Liver (tissue), 9 donors: Measurements from ENCODE around the gene ANK3. TPM values are rescaled to one million over a fixed set of nuclear protein-coding genes. Genes with fewer than 3 reads are reported as not detected.

Experiments
- DNase-seq: peaks from one replicate; pipeline ENCODE4 v3.0.0-alpha.2; 2017; ENCODE audit warnings: low spot score
- H3K27ac ChIP-seq, 2 donors: one replicate each; pipeline ENCODE4 v1.7.0; 2013; ENCODE audit warnings: inconsistent platforms in 2 of 2, low read length in 2 of 2, control low read depth in 1 of 2, low read depth in 1 of 2, mild to moderate bottlenecking in 1 of 2
- H3K27me3 ChIP-seq, 4 donors: one replicate each; pipeline versions ENCODE4 v1.6.1 to v1.7.0; 2013; ENCODE audit warnings: low read length in 3 of 4, inconsistent platforms in 1 of 4, mild to moderate bottlenecking in 1 of 4, moderate library complexity in 1 of 4; ENCODE audit not compliant: control insufficient read depth in 4 of 4, insufficient read depth in 4 of 4
- H3K36me3 ChIP-seq, 4 donors: one replicate each; pipeline versions ENCODE4 v1.6.1 to v1.7.0; 2013; ENCODE audit warnings: low read length in 3 of 4, mild to moderate bottlenecking in 3 of 4, low read depth in 1 of 4, moderate library complexity in 1 of 4; ENCODE audit not compliant: control insufficient read depth in 4 of 4, insufficient read depth in 3 of 4
- H3K4me1 ChIP-seq, 4 donors: one replicate each; pipeline versions ENCODE4 v1.6.1 to v1.7.0; 2013; ENCODE audit warnings: low read length in 3 of 4, mild to moderate bottlenecking in 3 of 4, moderate library complexity in 1 of 4; ENCODE audit not compliant: control insufficient read depth in 4 of 4, insufficient read depth in 4 of 4
- H3K4me3 ChIP-seq, 3 donors: one replicate each; pipeline versions ENCODE4 v1.6.1 to v1.7.0; 2013; ENCODE audit warnings: low read length in 3 of 3, control low read depth in 1 of 3, low read depth in 1 of 3, mild to moderate bottlenecking in 1 of 3
- H3K9ac ChIP-seq, 2 donors: one replicate each; pipeline ENCODE4 v1.7.0; 2013; ENCODE audit warnings: low read length in 2 of 2, mild to moderate bottlenecking in 2 of 2, moderate library complexity in 2 of 2, control low read depth in 1 of 2, low read depth in 1 of 2
- H3K9me3 ChIP-seq, 4 donors: one replicate each; pipeline versions ENCODE4 v1.6.1 to v1.7.0; 2013; ENCODE audit warnings: low read length in 3 of 4; ENCODE audit not compliant: control insufficient read depth in 4 of 4
- CTCF ChIP-seq: fragments of 150-350 bp; IDR thresholded peaks from 2 replicates; pipeline ENCODE4 v1.5.1; 2017; ENCODE audit warnings: improper control_type of control experiment, low read depth, low read length; ENCODE audit not compliant: missing input control
- EGR1 ChIP-seq, 2 donors: IDR thresholded peaks; 2 replicates each; pipeline ENCODE4 v1.6.1; 2016 to 2018; ENCODE audit warnings: antibody characterized with exemption in 2 of 2, low read depth in 2 of 2
- FOXA2 ChIP-seq: IDR thresholded peaks from 2 replicates; pipeline ENCODE4 v1.6.1; 2016; ENCODE audit warnings: antibody characterized with exemption
- HNF4A ChIP-seq, 2 donors: conservative IDR thresholded peaks; 2 replicates each; pipeline ENCODE4 v1.6.1; 2016; ENCODE audit warnings: antibody characterized with exemption in 2 of 2, mild to moderate bottlenecking in 2 of 2
- HNF4G ChIP-seq: IDR thresholded peaks from 2 replicates; pipeline ENCODE4 v1.6.1; 2016; ENCODE audit warnings: antibody characterized with exemption
- NR2F2 ChIP-seq: IDR thresholded peaks from 2 replicates; pipeline ENCODE4 v1.6.1; 2016; ENCODE audit warnings: antibody characterized with exemption
- RAD21 ChIP-seq, 2 donors: IDR thresholded peaks; 2 replicates each; pipeline ENCODE4 v1.6.1; 2016; ENCODE audit warnings: antibody characterized with exemption in 2 of 2, mild to moderate bottlenecking in 2 of 2
- REST ChIP-seq: IDR thresholded peaks from 2 replicates; pipeline ENCODE4 v1.6.1; 2016; ENCODE audit warnings: antibody characterized with exemption, mild to moderate bottlenecking
- RXRA ChIP-seq, 2 donors: IDR thresholded peaks; 2 replicates each; pipeline ENCODE4 v1.6.1; 2017 to 2018; ENCODE audit warnings: antibody characterized with exemption in 2 of 2, mild to moderate bottlenecking in 1 of 2
- SP1 ChIP-seq: IDR thresholded peaks from 2 replicates; pipeline ENCODE4 v1.6.1; 2018; ENCODE audit warnings: antibody characterized with exemption, mild to moderate bottlenecking
- TAF1 ChIP-seq: conservative IDR thresholded peaks from 2 replicates; pipeline ENCODE4 v1.6.1; 2016; ENCODE audit warnings: antibody characterized with exemption, mild to moderate bottlenecking
- ZBTB33 ChIP-seq: IDR thresholded peaks from 2 replicates; pipeline ENCODE4 v1.6.1; 2016; ENCODE audit warnings: antibody characterized with exemption
- WGBS: extraction: QIAGEN DNeasy Blood & Tissue Kit; methylation state at CpG from one replicate; pipeline ENCODE4 v1.1.7; 2013; 5-methylcytosine and 5-hydroxymethylcytosine counted together
- polyA plus RNA-seq, 2 donors: library from polyadenylated mRNA; stranded (reverse) in 1 of 2; unstranded in 1 of 2; fragments of 200-250 nt in 1 of 2; fragments of >200 nt in 1 of 2; fragmentation: Nextera tagmentation in 1 of 2; extraction: Ambion mirVana in 1 of 2; gene quantifications; one replicate each; pipeline versions ENCODE4 v1.2.1 to v1.2.3, GENCODE V29; 2013 to 2015
- total RNA-seq, 2 donors: library from RNA; depleted of rRNA; stranded (reverse); fragments of >200 nt; gene quantifications; one replicate each; pipeline ENCODE4 v1.2.3, GENCODE V29; 2014
- TF ChIP-seq, protein P1 (sequence below): IDR thresholded peaks from 2 replicates; pipeline ENCODE4 v1.6.1; 2016; ENCODE audit warnings: antibody characterized with exemption
- TF ChIP-seq, protein P2 (sequence below): IDR thresholded peaks from 2 replicates; pipeline ENCODE4 v1.6.1; 2016; ENCODE audit warnings: antibody characterized with exemption
- donor health status: healthy.
- donor health status: healthy.
- donor health status: healthy.
- donor health status: healthy.
- donor health status: healthy.

Gene ANK3
- total and polyA plus RNA-seq, 4 donors, result 5.7 to 30.0 (median 9.7) TPM

- TF ChIP-seq FOXA2, result no peak
- TF ChIP-seq RAD21 (IDR thresholded peaks at IDR 0.05), result no peak
- TF ChIP-seq HNF4G, result no peak
- TF ChIP-seq SP1, result no peak
- no peak for TF ChIP-seq ZBTB33
- no peak for TF ChIP-seq REST
- TF ChIP-seq, protein P1, sequence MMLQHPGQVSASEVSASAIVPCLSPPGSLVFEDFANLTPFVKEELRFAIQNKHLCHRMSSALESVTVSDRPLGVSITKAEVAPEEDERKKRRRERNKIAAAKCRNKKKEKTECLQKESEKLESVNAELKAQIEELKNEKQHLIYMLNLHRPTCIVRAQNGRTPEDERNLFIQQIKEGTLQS, result no peak
- TF ChIP-seq HNF4A (conservative IDR thresholded peaks at IDR 0.05), result no peak
- TF ChIP-seq, protein P2, sequence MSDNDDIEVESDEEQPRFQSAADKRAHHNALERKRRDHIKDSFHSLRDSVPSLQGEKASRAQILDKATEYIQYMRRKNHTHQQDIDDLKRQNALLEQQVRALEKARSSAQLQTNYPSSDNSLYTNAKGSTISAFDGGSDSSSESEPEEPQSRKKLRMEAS, result no peak
- no peak for TF ChIP-seq RXRA (IDR thresholded peaks at IDR 0.05)
- TF ChIP-seq EGR1 (IDR thresholded peaks at IDR 0.05; ENCODE audit: low read depth in 2 of 2), result no peak
- 83% methylated on average over 1 of the region's 1 CpG for WGBS
- DNase-seq, result no peak
- peaks cover 0 to 3% (median 0%) of the 10 kb centered on the region in 4 donors for H3K4me1 ChIP-seq
- H3K27me3 ChIP-seq, result no peaks in the 10 kb centered on the region
- no peaks in the 10 kb centered on the region for H3K36me3 ChIP-seq
- H3K27ac ChIP-seq, result no peak overlapping the region
- H3K9ac ChIP-seq, result no peak overlapping the region
- H3K4me3 ChIP-seq, result no peak overlapping the region
- H3K9me3 ChIP-seq, result no peaks in the 10 kb centered on the region
These were observed 108.3 kb downstream of the ANK3 start for GRCh38 chr10:60281331-60281730.

DNA sequence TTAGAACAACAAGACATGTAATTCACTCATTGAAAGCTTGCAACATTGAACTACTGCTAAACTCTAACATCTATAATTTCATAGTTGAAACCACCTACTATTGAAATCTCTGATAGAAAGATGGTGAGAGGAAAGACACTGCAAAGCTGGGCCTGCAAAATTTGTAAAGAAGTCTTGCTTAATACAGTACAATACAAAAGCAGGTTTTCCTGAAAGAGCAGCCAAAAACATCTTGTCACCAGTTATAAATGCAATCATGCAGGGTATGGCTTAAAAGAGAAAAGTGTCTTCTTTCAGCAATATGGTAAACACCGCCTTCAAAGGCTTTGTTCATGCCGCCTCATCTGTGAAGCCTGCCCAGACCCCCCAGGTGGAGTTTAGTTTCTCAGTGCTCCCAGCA is 109.2 kb downstream of the ANK3 start:
- 98% methylated on average over 2 of the region's 2 CpGs for WGBS
- Histone ChIP-seq H3K27ac (no peak overlapping the region), H3K27me3 (no peaks in the 10 kb centered on the region), H3K4me1 (peaks cover 0 to 3% (median 0%) of the 10 kb centered on the region in 4 donors), H3K36me3 (no peaks in the 10 kb centered on the region), H3K9me3 (no peaks in the 10 kb centered on the region), H3K4me3 (no peak overlapping the region), H3K9ac (no peak overlapping the region)
- TF ChIP-seq, protein P2, result no peak
- TF ChIP-seq RAD21 (IDR thresholded peaks at IDR 0.05) (no peak), NR2F2 (no peak), TAF1 (no peak), HNF4A (conservative IDR thresholded peaks at IDR 0.05) (no peak), CTCF (no peak)
- no peak for DNase-seq
